HG02571 (cell line): ENCODE data around the gene MKLN1.
"Not testable (repeated sequence)": the region's sequence is repeated elsewhere in the genome, so short reads cannot be mapped to it uniquely, and the experiment has no call there.

Experiments used
- ATAC-seq: cut with Tn5 transposase; IDR thresholded peaks from one replicate; pipeline ENCODE4 v1.9.1; 2021; ENCODE audit warnings: mild to moderate bottlenecking, moderate library complexity; ENCODE audit not compliant: unreplicated experiment

Gene MKLN1

GRCh38 chr7:131455546-131455945, 127.9 kb downstream of the MKLN1 start:
- no peak for ATAC-seq

GRCh38 chr7:131456338-131456737, 128.7 kb downstream of the MKLN1 start:
- no peak for ATAC-seq

GRCh38 chr7:131459256-131459655, 131.6 kb downstream of the MKLN1 start:
- no peak for ATAC-seq

- no peak for ATAC-seq
Observed at GRCh38 chr7:131462059-131462458, 134.4 kb downstream of the MKLN1 start.

GRCh38 chr7:131462715-131463114, 135.0 kb downstream of the MKLN1 start:
- not testable (repeated sequence) for ATAC-seq

- ATAC-seq = no peak
Observed at GRCh38 chr7:131466735-131467365, 139.2 kb downstream of the MKLN1 start.

- no peak for ATAC-seq
Observed at GRCh38 chr7:131467788-131468187, 140.1 kb downstream of the MKLN1 start.

- no peak for ATAC-seq
Observed at GRCh38 chr7:131471250-131472004, 143.8 kb downstream of the MKLN1 start.

GRCh38 chr7:131476740-131477139, 149.1 kb downstream of the MKLN1 start:
- ATAC-seq = no peak

GRCh38 chr7:131480384-131481315, 153.0 kb downstream of the MKLN1 start:
- ATAC-seq = no peak

- no peak for ATAC-seq
Observed at GRCh38 chr7:131482800-131483199, 155.1 kb downstream of the MKLN1 start.

- no peak for ATAC-seq
Observed at GRCh38 chr7:131483586-131483985, 155.9 kb downstream of the MKLN1 start.

- ATAC-seq = no peak
Observed at GRCh38 chr7:131486346-131486745, 158.7 kb downstream of the MKLN1 start.

- ATAC-seq = no peak
Observed at GRCh38 chr7:131487217-131487616, 159.5 kb downstream of the MKLN1 start.

GRCh38 chr7:131488361-131488760, 160.7 kb downstream of the MKLN1 start:
- no peak for ATAC-seq

GRCh38 chr7:131489196-131489595, 161.5 kb downstream of the MKLN1 start:
- no peak for ATAC-seq

- no peak for ATAC-seq
Observed at GRCh38 chr7:131489881-131490280, 162.2 kb downstream of the MKLN1 start.

- ATAC-seq = no peak
Observed at GRCh38 chr7:131493081-131493480, 165.4 kb downstream of the MKLN1 start.

- ATAC-seq = no peak
Observed at GRCh38 chr7:131493581-131493980, 165.9 kb downstream of the MKLN1 start.

GRCh38 chr7:131494182-131494581, 166.5 kb downstream of the MKLN1 start:
- no peak for ATAC-seq

GRCh38 chr7:131495669-131496498, 168.2 kb downstream of the MKLN1 start:
- ATAC-seq = no peak
